Stimulated activated naive CD8-positive, alpha-beta T cell treated with anti-CD3 and anti-CD28 coated beads, Interleukin-15, amount 100 ng/mL, for 72 hours (primary cell): ENCODE results near the gene PPP2R2B.

Source experiments
- ATAC-seq: fragments of 150-1000 bp; cut with Tn5 transposase; 2 replicates; pipeline ENCODE4 v1.10.0; 2021; ENCODE audit warnings: mild to moderate bottlenecking, moderate library complexity
- DNase-seq, 2 donors: peaks; one replicate each; pipeline ENCODE4 v3.0.0; 2021 to 2022
- H3K27ac Mint-ChIP-seq, 2 donors: one replicate each; pipeline ENCODE4 v1.8.0; 2022; ENCODE audit warnings: mild to moderate bottlenecking in 2 of 2, mixed read lengths in 2 of 2, moderate library complexity in 2 of 2
- H3K27me3 Mint-ChIP-seq: one replicate; pipeline ENCODE4 v1.8.0; 2022; ENCODE audit warnings: mixed read lengths
- H3K4me1 Mint-ChIP-seq: one replicate; pipeline ENCODE4 v1.8.0; 2022; ENCODE audit warnings: mild to moderate bottlenecking, mixed read lengths
- H3K4me3 Mint-ChIP-seq, 2 donors: one replicate each; pipeline ENCODE4 v1.8.0; 2022; ENCODE audit warnings: mild to moderate bottlenecking in 2 of 2, mixed read lengths in 2 of 2, moderate library complexity in 1 of 2
- H3K9me3 Mint-ChIP-seq, 2 donors: one replicate each; pipeline ENCODE4 v1.8.0; 2022; ENCODE audit warnings: mixed read lengths in 2 of 2

PPP2R2B gene

DNA sequence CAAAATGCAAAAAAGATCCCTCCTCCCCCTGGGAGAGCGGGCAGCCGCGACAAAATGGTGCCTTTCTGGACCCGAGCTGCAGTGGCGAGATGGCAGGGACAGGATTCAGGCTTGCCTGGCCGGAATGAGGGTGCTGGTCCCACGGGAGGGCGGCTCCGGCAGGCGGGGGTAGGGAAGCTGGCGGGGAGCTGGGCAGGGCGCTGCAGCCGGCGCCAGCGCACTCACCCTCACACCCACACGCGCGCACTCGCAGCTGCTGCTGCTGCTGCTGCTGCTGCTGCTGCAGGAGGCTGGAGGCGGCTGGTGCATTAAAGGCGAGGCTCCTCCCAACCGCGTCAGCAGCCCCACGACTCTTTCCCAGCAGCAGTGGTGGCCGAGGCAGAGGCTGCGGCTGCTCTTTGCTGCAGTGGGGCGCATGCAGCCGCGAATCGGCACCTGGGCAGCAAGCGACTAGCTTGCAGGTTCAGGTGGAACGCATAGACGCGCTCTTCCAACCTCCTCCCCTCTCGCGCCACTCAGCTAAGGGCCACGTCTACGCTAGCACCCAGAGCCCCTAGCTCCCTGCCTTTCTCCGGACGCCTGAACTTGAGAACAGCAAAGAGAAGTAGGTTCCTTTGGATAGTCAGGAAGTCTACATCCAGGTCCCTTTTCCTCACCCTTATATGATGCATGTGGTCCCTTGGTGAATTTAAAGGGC lies at the start of gene PPP2R2B:
TSS of gene PPP2R2B (minus strand) at position 282 of the 697 bp plus-strand sequence.
- ATAC-seq (peak; percentile 79), DNase-seq (peak; percentile 46 to 48)
- peak within 1 kb of the TSS in 1 of 2 donors; percentile 44 for H3K27ac Mint-ChIP-seq
- peaks cover 10% of the 10 kb centered on the region for H3K4me1 Mint-ChIP-seq
- H3K4me3 Mint-ChIP-seq: peak within 1 kb of the TSS; percentile 83 to 89
- H3K27me3 Mint-ChIP-seq: peaks cover 33% of the 10 kb centered on the region
- H3K9me3 Mint-ChIP-seq: no peaks in the 10 kb centered on the region

DNA sequence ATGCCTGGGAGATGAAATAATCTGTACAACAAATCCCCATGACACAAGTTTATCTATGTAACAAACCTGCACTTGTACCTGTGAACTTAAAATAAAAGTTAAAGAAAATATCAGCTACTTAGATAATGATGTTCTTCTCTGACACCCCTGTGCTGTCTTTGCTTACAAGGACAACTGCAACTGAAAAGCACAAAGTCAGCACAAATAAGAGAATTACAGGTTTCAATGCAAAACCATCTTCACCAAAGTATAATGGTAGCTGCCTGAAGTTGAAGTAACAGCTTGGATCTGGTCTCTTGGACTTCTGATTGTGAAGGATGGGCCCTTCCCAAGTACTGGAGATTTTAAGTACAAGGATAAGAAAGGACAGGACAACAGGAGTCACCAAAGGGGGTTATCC lies 45.6 kb upstream of the PPP2R2B start:
- H3K9me3 Mint-ChIP-seq: no peaks in the 10 kb centered on the region

DNA sequence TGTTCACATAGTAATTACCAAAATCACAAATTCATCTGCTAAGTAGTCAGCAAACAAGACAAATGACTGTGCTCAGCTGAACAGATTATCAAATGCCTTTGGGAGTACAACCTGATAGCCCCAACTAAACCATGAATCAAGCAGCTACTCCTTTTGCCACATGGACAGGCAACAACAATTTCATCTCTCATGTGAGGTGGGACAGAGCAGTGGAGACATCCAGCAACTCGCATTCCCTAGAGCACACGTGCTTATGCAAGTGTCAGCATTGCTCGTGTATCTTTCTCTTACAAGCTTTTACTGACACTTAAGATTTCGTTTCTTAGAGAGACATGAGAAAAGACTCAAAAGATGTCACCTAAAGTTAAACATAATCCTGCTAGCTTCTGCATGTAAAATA lies 42.7 kb upstream of the PPP2R2B start:
- DNase-seq (no peak), ATAC-seq (no peak)
- Mint-ChIP-seq H3K4me1 (peaks cover under 1% of the 10 kb centered on the region), H3K9me3 (no peaks in the 10 kb centered on the region), H3K27me3 (peaks cover 22% of the 10 kb centered on the region), H3K27ac (no peak overlapping the region), H3K4me3 (no peak overlapping the region)

More for the DNA sequence above, 45.6 kb upstream of the PPP2R2B start:
- DNase-seq (no peak), ATAC-seq (no peak)
- Mint-ChIP-seq H3K27ac (no peak overlapping the region), H3K4me3 (no peak overlapping the region), H3K4me1 (no peaks in the 10 kb centered on the region), H3K27me3 (peaks cover 22% of the 10 kb centered on the region)

DNA sequence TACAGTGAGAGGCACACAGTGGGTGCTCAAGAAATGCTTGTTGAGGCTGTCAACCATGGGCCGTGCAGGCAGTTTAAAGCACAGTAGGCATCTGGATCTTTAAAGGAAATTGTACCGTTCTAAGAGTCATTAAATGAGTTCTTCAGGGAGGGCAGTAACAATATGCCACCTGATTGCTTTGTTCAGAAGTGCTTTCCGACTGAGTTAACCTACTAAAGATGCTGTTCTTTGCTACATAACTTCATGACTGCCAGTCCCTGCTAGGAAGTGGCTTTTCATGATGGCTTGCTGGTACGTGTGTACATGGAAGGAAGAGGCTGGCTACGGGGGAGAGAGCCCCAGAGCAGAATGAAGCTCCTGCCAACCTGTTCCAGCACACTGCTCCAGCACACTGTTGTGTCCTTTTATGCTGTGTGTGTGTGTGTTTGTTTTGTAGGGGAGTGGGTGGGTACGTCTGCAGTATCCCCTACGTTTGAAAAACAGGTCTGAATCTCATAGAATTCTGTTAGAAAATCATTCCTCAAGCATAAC lies 41.9 kb upstream of the PPP2R2B start:
- peaks cover 4 to 6% of the 10 kb centered on the region in 2 donors for H3K9me3 Mint-ChIP-seq
- H3K27ac Mint-ChIP-seq: no peak overlapping the region
- ATAC-seq (no peak), DNase-seq (no peak)
- H3K4me1 Mint-ChIP-seq: peaks cover 8% of the 10 kb centered on the region
- peaks cover 22% of the 10 kb centered on the region for H3K27me3 Mint-ChIP-seq
- no peak overlapping the region for H3K4me3 Mint-ChIP-seq

DNA sequence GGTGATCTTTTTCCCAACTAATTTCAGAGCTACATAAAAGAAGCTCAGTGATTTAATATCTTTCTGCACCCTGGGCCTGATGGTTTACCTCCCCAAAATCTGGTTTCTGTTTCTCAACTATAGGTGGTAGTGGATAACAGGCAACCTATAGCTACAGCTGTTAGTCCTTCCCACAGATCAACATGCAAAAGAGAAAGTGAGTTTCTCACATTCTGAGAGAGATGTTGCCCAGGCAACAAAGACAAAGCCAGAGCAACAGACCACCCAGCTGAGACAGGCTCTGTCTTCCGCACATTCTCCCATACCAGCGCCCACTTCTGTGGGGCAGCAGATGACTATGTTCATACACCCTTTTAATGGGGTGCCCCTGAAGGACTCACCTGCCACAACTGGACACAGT lies 40.7 kb upstream of the PPP2R2B start:
- ATAC-seq (no peak), DNase-seq (no peak)
- Mint-ChIP-seq H3K27ac (no peak overlapping the region), H3K9me3 (peaks cover 8 to 10% of the 10 kb centered on the region in 2 donors), H3K27me3 (peaks cover 22% of the 10 kb centered on the region), H3K4me3 (no peak overlapping the region), H3K4me1 (peaks cover 13% of the 10 kb centered on the region)

DNA sequence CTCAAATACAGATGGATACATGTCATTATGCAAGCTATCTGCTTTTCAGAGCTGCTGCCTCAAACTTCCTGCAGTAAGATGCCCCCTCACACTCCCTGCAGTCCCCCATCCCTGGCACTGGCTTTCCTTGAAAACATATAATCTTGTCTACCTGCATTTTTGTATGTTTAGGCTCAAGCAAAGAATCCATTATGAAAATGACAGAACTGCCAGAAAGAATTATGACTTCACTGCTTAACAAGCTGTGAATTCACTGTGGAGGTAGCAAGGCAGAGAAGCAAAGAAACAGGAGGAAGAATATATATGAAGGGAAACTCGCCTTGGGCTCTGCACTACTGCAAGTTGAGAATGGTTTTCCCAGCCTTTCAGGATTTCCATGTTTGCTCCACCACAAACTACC lies 39.4 kb upstream of the PPP2R2B start:
- H3K27me3 Mint-ChIP-seq: peaks cover 12% of the 10 kb centered on the region
- peaks cover 8 to 10% of the 10 kb centered on the region in 2 donors for H3K9me3 Mint-ChIP-seq
- H3K4me1 Mint-ChIP-seq: peaks cover 15% of the 10 kb centered on the region
- DNase-seq (no peak), ATAC-seq (no peak)
- no peak overlapping the region for H3K4me3 Mint-ChIP-seq
- no peak overlapping the region for H3K27ac Mint-ChIP-seq

DNA sequence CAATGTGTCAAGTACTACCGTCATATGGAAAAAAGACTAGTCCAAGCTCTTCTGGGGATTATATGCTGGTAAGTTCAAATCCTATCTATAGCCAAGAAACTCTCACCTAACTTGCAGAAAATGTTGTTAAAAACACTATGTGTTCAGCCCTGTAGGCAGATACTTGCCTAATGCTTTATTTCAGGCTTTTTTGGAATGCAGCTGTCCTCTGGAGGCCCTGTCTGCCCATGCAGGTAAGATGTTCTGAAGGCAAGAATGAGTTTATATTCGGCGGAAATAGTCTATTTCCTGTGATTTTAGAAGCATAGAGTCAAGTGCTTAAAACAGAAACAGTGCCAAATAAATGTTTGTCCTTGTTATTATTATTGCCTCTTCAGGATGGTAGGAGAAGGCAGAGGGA lies 34.3 kb upstream of the PPP2R2B start:
- no peak overlapping the region for H3K27ac Mint-ChIP-seq
- DNase-seq: no peak
- ATAC-seq: no peak
- H3K4me1 Mint-ChIP-seq: peaks cover 25% of the 10 kb centered on the region
- H3K4me3 Mint-ChIP-seq: no peak overlapping the region
- H3K9me3 Mint-ChIP-seq: peaks cover 8 to 10% of the 10 kb centered on the region in 2 donors
- H3K27me3 Mint-ChIP-seq: no peaks in the 10 kb centered on the region

DNA sequence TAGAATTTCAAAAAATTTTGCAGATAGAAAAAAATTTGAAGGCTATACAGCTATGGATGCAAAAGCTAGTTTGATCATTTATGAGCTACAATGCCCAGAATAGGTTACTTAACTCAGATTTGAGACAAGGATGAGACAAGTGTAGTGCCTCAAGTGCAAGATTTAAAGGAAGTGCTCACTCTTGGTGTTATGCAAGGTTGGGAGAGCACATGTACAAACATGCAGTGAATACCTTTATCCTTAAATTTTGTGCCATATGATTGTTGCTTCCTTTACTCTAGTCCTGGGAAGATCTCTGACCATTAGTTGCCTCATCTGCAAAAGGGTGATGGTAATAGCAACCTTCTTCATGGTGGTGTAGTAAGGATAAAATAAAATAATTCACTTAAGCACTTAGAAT lies 31.7 kb upstream of the PPP2R2B start:
- peaks cover 25% of the 10 kb centered on the region for H3K4me1 Mint-ChIP-seq
- H3K9me3 Mint-ChIP-seq: peaks cover 3% of the 10 kb centered on the region in 2 donors
- H3K4me3 Mint-ChIP-seq: no peak overlapping the region
- ATAC-seq (no peak), DNase-seq (no peak)
- H3K27ac Mint-ChIP-seq: no peak overlapping the region
- no peaks in the 10 kb centered on the region for H3K27me3 Mint-ChIP-seq

DNA sequence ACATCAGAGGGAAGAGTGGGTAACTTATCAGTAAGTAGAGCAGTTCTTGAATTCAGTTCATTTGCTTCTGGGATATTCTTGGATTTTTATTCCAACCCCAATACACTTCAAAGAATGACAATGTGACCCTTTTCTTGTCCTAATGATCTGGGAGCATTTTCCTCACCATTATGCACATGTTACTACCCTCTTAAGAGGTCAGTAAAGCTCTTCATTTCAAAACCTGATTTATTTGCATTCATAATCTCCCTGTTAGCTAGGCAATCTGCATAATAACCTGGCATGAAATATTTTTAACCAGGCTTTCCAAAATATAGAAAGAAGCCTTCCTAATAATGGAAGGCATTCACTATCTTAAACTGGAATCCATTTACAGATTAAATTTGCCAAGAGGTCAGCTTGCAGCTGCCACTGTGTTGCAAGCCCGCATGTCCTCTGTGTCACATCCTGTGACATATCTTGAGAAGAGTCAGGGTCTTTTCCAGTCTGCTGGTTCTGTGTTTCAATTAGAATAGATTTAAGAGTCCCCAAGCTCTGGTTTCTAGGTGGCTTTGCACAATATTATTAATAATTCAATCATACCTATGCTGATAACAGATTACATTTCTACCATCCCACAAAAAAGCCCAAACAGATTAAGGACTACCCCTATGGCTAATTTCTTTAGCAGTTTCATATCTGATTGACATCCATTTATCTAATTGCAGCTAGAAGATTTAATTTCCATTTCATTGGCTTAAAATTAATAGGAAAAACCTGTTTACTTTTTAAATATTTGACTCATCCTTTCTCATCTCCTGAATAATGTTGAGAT lies 30.9 kb upstream of the PPP2R2B start:
- DNase-seq: no peak
- no peaks in the 10 kb centered on the region for H3K27me3 Mint-ChIP-seq
- peaks cover 22% of the 10 kb centered on the region for H3K4me1 Mint-ChIP-seq
- no peak for ATAC-seq
- no peaks in the 10 kb centered on the region for H3K9me3 Mint-ChIP-seq
- no peak overlapping the region for H3K4me3 Mint-ChIP-seq
- no peak overlapping the region for H3K27ac Mint-ChIP-seq

DNA sequence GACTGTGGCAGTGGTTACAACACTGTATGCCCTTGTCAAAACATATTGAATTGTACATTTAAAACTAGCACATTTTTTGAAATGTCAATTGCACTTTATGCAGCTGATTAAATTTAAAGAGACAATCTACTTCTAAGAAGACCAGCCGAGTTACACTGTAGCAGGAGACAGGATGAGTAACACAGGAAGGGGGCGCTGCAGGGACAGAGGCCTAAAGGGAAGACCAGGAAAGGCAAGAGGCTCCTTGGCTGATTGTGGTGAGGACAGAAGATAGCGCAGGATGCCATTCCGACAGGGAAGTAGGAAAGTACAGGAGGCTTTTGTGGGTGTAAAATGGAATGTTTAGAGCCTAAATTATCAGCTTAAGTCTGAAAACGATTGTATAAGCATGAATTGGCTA lies 28.2 kb upstream of the PPP2R2B start:
- H3K4me1 Mint-ChIP-seq: peaks cover 10% of the 10 kb centered on the region
- no peaks in the 10 kb centered on the region for H3K9me3 Mint-ChIP-seq
- no peaks in the 10 kb centered on the region for H3K27me3 Mint-ChIP-seq
- H3K4me3 Mint-ChIP-seq: no peak overlapping the region
- no peak for DNase-seq
- ATAC-seq: no peak
- no peak overlapping the region for H3K27ac Mint-ChIP-seq

DNA sequence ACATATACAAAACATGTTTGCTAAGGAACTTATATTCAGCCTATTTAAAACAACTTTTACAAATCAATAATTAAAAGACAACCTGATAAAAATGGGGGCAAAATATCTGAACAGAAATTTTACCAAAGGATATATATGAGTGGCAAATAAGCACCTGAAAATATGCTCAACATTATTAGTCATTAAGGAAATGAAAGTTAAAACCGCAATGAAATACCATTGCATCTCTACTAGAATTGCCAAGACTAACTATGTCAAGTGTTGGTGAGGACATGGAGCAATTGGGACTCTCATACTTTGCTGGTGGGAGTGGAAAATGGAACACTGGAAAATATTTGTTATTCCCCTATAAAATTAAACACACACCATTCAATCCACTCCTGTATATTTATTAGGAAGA lies 26.3 kb upstream of the PPP2R2B start:
- no peaks in the 10 kb centered on the region for H3K9me3 Mint-ChIP-seq
- DNase-seq (no peak), ATAC-seq (no peak)
- no peaks in the 10 kb centered on the region for H3K27me3 Mint-ChIP-seq
- H3K4me3 Mint-ChIP-seq: no peak overlapping the region
- peaks cover 10% of the 10 kb centered on the region for H3K4me1 Mint-ChIP-seq
- H3K27ac Mint-ChIP-seq: no peak overlapping the region

DNA sequence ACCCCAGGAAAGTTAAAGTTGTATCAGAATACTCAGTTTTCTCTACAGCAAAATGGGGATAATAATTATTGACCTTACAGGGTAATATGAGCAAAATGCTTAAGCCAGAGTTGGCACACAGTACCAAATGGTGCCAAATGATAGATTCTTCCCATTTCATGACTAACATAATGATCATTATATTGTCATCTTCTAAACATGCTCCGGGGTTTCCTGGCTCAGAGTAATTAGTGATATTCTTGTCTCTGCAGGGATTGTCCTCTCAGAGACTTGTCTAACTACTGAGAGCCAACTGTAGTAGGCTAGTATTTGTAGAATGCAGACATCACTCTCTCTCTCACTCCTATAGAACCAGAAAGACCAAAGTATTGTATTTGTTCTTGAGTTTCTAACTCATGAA lies 25.2 kb upstream of the PPP2R2B start:
- no peak overlapping the region for H3K4me3 Mint-ChIP-seq

DNA sequence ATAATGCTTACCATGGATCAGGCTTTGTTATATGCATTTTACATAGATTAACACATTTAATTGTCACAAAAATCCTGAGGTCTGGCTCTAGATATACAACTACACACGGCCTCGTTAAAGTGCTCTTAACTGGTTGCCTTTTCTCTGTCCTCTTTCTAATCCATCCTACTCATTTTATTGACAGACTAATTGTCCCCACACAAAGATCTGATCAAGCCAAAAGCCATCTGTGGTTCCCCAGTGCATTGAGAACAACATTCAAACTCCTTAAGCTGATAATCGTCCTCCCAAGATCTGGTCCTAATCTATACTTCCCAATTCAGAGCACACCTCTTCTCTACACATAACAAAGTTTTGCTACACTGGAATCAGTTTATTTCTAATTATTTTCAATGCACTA lies 23.9 kb upstream of the PPP2R2B start:
- ATAC-seq: no peak
- Mint-ChIP-seq H3K27me3 (no peaks in the 10 kb centered on the region), H3K27ac (no peak overlapping the region), H3K4me3 (no peak overlapping the region), H3K9me3 (no peaks in the 10 kb centered on the region), H3K4me1 (peaks cover 6% of the 10 kb centered on the region)
- no peak for DNase-seq

More for the DNA sequence above, 25.2 kb upstream of the PPP2R2B start:
- ATAC-seq: no peak
- DNase-seq: no peak
- Mint-ChIP-seq H3K4me1 (peaks cover 10% of the 10 kb centered on the region), H3K9me3 (no peaks in the 10 kb centered on the region), H3K27me3 (no peaks in the 10 kb centered on the region), H3K27ac (no peak overlapping the region)

DNA sequence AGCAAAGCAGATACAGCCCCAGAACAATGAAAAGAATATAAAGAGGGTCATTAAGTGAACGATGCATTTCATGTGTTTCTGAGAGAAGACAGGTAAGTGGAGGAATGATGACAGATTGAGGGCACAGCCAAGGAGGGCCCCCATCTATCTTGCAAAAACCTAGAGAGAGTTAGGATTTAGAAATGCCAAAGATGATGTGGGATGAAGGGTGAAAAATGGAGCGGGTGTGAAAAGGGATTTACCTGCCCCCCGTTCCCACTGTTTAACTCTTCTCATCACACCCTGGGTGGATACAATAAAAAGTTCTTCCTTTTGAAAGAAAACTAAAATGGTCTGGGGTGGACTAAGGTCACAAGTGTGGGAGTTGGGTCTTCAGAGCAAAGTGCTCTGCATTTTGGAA lies 18.5 kb upstream of the PPP2R2B start:
- peaks cover 15% of the 10 kb centered on the region for H3K4me1 Mint-ChIP-seq
- DNase-seq (no peak), ATAC-seq (no peak)
- H3K27me3 Mint-ChIP-seq: no peaks in the 10 kb centered on the region
- H3K9me3 Mint-ChIP-seq: no peaks in the 10 kb centered on the region
- peak overlapping the region in 1 of 2 donors; percentile 4 for H3K27ac Mint-ChIP-seq
- no peak overlapping the region for H3K4me3 Mint-ChIP-seq

DNA sequence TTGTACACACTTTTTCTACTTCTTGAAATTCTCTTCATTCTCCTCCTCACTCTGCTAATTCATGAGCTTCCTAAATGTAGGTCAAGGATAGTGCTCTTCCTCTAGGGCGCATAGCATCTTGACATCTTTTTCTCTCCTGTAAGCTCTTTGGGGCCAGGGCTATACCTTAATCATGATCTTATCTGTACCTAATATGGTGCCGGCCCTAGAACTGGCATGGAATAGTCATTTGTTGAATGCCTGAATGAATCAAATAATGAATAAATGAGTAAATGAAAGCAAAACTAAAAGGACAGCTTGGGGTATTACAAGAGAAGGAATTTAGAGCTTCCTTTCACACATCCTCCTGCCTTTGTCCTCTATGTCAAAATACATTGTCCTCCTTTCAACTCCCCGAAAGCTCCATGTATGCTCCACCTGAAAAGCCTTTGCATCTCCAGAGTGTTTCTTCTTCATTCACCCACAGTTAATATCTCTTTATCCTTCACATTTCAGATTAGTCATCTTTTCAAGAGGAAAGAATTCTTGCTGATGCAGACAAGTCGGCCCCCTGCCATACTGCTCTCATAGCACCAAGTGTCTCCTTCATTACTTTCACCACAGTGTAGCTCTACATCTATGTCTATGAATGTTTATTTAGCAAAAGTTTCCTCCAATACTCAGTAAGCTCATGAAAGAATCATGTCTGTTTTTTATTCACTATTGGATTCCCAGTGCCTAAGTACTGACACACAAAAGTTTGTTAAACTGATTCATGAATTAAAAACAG lies 16.4 kb upstream of the PPP2R2B start:
- DNase-seq (no peak), ATAC-seq (peak; percentile 72)
- no peak overlapping the region for H3K4me3 Mint-ChIP-seq
- no peaks in the 10 kb centered on the region for H3K27me3 Mint-ChIP-seq
- H3K4me1 Mint-ChIP-seq: peaks cover 15% of the 10 kb centered on the region
- no peak overlapping the region for H3K27ac Mint-ChIP-seq
- no peaks in the 10 kb centered on the region for H3K9me3 Mint-ChIP-seq
